NCI-H748 treated with DMSO at 0.1 percent for 48 hours (cell line): Measurements from ENCODE around the gene ITGA2.

Experiments
- DNase-seq: peaks from one replicate; lab custom pipeline; 2025; lab: John Stamatoyannopoulos, UW

ITGA2 gene

DNA sequence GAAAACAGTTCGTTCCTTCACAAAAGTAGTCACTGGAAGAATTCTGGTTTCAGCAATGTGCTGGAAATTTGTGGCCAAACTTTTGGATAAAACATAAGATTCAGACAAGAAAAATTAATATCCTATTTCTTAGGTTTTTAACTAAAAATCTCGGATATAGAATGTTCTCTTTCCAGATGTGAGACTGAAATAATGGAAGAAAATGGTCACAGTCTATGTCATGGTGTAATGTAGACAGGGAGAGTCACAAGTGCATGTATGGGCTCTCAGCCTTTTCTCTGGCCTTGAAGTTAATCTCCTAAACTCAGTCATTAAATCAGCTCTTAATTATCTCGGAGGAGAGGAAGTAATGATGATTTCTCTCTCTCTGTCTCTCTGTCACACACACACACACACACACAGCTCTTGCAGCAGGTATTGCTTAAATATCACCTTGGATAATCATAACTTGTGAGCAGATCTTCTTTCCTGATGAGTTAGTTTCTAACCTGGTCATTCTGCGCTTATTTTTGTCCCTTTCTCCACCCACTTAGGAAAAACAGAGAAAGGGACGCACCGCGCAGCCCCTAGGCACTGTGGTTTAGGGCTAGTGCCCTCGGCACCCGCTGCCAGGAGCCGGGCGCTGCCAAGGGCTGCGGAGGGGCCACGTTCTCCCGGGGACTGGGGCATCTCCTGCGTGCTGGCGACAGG is 672 bp upstream of the ITGA2 start:
- peak; percentile 13 for DNase-seq

DNA sequence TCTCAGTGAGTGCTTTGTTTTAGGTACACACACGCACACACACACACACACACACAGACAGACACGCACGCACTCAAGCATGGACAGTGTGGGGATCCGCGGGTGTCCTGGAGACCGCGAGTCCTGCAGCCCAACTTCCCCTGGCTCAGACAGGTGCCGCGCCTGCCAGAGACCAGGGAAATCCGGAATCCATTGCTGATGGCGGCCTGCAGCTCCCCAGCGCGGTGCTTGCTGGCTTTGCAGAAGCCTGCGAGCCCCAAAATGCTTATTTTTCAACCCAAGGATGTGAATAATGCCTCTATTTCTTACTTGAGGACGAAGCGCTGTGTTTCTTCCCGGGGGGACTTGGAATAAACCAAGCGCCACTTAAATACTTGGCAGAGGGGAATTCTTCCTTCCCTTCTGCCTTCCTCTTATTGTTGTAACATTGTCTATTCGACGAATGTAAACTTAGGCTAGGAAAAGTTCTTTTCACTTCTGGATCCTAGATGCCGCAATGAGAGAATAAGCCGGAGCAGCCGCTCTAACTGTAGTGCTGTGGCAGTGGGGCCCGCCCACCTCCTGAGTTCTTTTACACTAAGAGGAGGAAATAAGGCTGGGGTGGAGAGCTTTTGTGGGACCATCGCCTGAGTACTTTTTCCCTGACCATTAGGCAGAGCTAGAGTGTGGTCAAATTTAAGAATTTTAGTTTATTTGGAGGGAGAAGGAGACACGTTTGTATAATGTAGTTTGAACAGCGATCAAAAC is 802 bp downstream of the ITGA2 start:
- peak; percentile 9 for DNase-seq

DNA sequence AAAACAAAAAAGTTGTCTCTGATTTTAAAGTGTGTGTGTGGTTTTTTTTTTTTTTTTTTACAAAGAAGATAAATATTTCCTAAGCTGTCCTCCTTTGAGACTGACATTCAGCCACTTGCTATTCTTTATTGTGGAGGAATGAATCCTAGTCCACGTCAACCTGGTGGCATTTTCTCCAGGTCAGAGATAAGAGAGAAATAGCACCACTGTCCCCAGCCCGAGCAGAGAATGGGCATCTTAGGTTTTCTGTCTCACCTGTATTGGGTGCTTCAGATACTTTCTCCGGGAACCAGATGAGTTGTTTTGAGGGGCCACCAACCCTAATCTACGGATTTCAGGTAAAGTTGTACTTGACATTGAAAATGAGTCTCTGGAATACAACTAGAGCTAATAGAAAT is 1.4 kb downstream of the ITGA2 start:
- no peak for DNase-seq

DNA sequence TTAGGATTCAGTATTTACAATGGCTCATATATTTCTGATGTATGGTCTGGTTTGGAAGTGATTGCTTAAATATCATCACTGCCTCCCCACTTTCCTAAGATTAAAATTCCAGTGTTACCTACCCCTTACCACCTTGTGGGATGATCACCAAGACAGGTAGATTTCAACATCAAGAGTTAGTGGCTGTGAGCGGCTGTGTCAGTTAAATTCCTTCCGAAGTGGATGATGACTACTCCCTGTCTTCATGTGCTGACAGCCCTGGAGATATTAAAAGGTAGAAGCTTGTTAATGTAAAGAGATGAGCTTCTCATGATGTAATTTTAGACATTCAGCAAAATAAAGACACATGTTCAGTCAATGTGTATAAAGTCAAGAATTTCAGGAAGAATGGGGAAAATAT is 4.2 kb downstream of the ITGA2 start:
- no peak for DNase-seq

DNA sequence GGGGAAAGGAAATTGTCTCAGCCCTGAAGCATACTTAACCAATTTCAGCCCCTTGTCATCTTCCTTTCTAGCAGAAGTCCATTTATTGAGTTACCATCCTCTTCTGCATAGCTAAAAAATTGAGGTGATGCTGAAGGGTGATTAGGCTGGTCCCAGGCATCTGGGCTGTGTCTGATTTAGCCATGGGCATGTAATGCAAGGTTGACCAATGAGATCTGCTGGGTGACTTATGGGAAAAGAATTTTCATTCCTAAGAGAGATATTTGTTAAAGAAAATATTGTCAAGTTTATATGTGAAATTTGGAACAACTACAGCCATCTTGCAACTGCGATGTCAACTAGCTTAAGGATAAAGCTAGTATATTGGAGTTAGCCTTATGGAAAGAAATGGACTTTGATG is 5.1 kb downstream of the ITGA2 start:
- DNase-seq, result no peak

DNA sequence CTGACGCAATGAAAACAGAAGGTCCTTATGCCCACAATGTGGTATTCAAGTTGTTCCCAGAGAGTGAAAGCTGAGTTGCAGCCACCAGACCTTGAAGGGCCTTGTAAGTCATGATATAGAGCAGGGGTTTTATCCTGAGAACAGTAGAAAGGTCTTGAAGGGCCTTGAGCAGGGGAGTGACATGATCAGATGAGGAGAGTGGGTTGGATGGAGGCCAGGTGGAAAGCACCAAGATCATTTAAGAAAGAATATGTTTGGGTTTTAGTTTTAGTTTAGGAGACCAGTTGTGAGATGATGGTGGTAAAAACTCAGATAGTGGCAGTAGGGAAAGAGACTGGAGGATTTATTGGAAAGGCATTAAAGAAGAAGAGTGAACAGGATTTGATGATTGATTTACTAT is 5.9 kb downstream of the ITGA2 start:
- DNase-seq, result no peak

DNA sequence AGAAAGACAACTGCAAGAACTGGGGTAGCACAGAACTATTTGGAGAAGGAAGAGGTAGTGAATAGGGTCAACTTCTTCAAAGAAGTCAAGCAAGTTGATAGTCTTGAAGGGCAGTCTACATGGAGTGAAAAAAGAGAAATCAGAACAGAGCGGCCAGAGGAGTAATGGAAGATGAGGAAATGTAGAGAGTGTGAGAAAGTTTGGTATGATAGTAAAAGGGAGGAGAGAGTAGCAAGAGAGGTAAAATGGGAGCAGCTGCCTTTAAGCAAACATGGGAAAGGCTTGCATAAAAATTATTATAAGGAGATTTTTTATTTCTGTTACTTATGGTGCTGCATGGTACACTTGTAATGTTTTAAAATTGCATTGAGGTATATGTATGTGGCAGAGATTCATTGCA is 6.8 kb downstream of the ITGA2 start:
- DNase-seq, result no peak

DNA sequence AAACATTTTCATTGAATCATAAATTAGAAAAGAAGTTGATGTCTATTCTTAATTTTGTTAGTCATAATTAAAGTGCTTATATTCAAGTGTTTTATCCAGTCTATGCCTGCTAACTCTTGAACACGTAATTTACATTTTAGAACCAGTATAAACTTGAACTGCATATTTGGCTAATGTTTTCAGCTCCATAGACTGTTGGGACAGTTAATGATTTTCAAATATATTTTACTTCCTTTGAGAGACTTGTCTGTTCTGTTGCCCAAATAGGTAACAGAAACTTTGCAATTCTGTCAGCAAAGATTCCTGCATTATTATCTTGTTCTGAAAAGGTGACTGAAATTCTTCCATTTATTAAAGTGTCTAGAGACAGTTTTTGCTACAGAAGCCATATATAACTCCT is 7.8 kb downstream of the ITGA2 start:
- no peak for DNase-seq

DNA sequence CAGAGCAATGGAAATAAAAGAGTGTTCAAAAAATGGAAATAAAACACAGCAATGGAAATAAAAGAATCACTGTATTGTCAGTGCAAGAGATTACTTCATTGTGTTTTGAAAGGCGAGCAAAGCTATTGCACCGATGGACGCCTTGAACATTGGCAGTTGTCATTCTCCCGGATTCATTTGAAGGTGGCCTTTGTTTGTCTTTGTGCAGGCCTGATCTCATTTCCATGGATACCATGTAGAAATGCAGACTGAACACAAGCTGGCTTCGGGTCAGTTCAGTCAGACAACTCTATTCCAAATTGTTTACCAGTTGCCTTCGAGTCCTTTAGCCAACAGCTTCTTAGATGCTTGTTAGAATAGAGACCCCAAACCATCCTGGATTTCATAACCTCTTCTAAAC is 8.3 kb downstream of the ITGA2 start:
- DNase-seq, result peak; percentile 7

DNA sequence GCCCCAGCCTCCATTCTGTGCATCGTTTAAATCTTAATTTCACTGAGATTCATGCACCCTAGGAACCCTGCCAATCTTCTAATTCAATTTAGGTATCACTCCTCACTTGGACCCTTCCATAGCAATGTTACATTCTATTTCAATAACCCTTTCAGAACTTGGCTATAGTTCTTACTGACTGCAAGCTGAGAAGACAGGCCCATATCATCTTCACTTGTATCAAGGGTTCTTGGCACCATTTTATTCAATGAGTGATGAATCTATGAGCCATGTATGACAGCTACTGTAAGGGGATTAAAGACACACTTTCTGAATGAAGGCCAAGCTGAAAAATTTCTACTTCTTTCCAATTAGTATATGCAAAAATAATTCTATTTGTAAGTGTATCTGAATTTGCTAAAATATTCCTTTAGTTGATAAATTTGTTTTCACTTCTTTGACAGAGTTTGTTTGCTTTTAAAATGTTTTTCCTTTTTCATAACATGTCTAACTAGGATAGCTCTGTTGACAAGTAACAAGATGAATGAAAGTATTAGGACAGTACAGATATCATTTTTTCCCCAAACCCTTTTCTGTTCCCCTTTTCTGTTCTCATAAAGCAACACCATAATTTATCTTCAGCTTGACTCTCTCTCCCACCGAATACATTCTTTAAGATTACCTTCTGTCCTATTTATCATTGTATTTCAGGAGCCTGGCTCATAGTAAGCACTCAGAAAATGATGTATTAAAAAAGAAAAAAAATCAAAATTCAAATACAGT is 9.6 kb downstream of the ITGA2 start:
- no peak for DNase-seq

DNA sequence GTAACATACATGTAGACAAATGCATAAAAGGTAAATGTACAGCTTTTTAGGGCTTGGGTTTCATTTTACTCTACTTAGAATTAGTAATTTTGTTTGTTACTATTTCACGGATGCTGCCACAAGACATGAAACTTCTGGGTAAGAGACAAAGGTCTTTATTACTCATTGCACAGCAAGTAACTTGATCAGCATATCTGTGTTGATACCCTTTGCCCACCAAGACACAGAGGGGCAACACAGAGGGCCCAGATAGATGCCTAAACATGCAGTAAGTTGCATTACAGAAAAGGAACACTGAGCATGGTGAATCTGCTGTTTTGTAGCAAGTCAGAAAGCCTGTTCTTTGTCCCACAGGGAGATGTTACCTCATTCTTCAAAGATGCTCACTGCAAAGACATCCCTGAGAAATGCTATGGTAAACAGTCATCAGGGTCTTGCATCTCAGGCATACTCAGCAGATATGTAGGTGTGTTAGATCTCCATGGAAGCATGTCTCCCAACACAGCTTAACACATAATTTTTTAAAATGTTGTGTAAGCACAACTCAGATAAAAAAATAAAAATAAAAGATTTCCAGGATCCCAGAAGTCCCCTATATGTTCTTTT is 10.3 kb downstream of the ITGA2 start:
- DNase-seq, result no peak

DNA sequence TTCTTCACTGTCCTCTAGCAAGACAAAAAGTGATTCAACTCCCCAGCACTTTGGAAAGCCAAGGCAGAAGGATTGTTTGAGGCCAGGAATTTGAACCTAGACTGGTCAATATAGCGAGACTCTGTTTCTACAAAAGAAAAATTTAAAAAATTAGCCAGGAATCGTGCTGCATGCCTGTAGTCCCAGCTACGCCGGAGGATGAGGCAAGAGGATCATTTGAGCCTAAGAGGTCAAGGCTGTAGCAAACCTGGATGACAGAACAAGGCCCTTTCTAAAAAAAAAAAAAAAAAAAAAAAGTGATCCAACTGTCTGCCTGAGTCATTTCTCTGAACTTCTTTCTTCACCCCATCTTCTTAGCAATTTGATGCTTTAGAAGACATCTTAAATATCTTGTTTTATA is 12.4 kb downstream of the ITGA2 start:
- DNase-seq, result no peak

DNA sequence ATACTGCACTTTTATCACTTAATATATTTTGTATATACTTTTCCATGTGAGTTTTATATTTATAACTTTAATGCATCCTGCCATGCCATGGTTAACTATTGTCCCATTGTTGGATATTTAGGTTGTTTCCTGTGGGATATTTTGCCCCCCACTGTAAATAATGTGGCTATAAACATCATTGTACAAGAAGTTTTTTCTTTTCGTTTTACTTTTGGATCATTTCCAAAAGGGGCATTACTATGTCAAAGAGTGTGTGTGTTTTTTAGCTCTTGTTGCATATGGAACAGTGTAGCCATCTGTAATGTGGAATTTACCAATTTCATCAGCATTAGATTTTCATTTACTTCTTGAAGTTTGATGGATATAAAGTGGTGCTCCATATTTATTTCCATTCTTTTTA is 13.3 kb downstream of the ITGA2 start:
- no peak for DNase-seq

DNA sequence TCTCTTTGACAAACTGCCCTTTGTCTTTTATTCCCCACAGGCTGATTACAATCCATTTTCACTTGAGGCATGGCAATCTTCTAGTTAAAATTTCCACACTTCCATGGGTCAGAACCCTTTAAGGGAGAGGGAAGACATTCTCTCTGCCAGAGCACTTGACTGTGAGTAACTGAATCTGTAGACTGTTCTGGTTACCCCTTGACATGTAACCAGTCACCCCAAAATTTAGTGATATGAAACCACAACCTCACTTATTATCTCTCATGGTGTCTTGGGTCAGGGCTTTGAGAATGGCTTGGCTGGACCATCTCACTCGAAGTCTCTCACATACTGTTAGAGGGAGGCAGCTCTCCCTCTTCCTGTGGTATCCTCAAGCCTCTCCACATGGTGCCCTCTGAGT is 14.0 kb downstream of the ITGA2 start:
- no peak for DNase-seq

DNA sequence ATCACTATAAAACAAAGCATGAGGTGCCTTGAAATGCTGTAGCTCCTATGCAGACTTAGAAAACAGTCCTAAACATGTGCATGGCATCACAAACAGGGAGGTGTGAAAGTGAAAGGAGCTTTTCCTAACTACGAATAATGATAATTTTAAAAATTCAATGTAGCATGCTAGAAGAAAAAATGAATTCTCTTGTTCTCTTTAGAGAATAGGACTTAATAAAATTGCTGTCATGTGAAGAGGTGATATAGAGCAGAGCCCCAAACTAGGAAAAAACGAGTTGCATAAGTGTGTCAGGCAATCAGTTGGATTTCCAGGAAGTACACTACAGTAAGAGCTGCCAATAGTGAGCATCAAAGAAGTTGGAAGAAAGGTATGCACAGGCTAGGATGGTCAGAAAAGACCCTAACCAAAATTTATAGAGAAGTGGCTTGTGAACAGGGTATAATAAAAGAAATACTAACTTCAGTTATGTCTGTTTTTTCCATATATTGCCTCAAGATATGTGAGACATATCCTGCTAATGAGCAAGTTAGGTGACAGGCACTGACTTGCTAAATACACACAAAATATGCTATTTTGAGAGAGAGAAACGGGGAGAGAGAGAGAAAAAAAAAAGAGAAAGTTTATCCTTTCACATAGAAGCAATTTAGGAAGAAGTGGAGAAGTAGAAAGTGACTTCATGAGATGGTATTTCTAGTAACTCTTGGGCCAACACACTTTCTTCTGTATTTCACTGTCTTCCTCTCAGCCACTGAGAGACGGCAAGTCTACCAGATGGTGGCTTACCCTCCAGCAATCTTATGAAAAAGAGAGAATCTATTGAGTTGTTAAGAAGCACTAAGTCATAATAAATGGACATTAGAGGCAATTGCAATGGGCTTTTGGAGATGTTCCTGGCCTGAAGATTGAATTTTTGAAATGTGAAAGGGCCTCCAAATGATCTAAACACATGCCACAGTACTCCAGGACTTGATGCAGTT is 18.0 kb downstream of the ITGA2 start:
- no peak for DNase-seq

DNA sequence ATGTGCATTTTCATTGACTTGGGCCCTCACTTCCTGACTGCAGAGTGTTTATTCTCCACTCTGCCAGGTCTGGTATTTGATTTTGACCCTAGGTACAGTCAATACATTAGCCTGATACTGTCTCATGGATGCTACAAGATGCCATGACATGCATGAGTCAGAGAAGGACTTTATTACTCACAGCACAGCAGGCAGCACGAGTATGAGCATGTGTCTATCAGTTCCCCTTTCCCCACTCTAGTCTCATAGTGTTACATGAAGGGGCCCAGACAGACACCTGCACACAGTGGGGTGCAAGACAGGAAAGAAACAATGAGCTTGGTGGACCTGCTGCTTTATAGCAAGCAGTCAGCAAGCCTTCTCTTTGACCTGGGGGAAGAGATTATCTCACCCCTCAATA is 19.6 kb downstream of the ITGA2 start:
- DNase-seq, result no peak

DNA sequence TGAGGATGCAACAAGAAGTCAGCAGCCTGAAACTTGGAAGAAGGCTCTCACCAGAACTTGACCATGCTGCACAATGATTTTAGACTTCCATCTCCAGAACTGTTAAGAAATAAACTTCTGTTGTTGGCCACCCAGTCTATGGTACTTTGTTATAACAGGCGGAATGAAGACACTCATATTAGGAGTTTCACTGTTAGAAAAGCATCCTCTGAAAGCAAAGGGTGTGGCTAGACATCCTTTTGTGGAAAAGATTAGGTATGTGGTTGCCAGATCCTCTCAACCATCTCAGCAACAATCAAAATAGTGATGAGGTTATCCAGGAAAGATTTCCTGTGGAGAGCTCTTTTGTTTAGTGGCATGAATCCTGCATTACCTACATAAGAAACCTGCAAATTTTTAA is 20.7 kb downstream of the ITGA2 start:
- DNase-seq, result no peak

DNA sequence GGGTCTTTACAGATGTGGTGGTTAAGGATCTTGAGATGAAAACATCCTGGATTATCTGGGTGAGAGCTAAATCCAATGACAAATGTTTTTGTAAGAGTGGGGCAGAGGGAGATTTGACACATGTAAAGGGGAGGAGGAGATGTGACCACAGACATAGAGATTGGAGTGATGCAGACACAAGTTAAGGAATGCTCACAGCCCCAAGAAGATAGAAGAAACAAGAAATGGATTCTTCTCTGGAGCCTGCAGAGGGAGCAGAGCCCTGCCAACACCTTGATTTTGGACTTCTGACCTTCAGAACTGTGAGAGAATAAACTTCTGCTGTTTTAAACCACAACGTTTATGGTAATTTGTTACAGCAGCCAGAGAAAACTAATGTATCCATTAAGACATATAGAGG is 21.7 kb downstream of the ITGA2 start:
- DNase-seq, result no peak

DNA sequence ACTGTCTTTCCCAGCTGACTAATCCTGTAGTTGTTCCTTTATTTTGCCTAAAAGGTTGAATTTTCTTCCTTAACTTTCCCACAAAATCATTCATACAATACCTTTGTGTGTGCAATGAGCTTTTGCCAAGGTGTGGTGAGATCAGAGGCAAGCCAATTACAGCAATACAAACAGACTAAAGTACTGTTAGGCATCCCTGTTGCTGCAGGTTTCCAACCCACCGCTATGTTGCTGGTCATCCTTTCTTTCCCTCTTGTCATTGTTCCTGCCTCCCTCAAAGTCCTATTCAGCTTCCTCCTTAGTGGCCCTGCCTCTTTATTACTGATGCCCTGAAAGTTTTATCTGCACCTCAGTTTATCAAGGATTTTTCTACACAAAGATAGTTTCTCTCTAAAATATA is 22.1 kb downstream of the ITGA2 start:
- DNase-seq, result no peak

DNA sequence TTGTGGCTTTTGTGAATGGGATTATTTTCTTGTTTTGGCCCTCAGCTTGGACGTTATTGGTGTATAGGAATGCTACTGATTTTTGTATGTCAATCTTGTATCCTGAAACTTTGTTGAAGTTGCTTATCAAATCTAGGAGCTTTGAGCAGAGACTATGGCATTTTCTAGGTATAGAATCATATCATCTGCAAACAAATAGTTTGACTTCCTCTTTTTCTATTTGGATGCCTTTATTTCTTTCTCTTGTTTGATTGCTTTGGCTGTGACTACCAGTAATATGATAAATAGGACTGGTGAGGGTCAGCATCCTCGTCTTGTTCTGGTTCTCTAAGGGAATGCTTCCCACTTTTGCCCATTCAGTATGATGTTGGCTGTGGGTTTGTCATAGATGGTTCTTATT is 24.7 kb downstream of the ITGA2 start:
- DNase-seq, result no peak

DNA sequence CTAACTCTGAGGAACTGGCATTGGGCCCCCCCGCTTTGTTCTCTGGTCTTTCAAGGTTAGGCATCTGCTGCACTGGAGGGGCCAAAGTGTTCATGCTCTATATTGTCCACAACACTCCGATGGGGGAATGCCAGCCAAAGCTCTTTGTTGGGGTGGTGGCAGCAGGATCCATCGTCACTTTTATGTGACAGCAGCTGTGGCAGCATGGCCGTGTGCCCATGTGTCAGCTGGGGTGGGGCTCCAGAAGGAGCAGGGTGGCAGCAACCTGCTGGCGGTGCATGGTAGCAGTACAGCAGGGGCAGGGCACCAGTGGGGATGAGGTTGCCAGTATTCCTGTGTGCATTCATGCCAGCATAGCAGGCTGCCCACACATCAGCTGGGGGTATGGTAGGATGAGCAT is 28.2 kb downstream of the ITGA2 start:
- no peak for DNase-seq
